Stimulated activated CD8-positive, alpha-beta memory T cell treated with anti-CD3 and anti-CD28 coated beads, Interleukin-4, amount 100 ng/mL, for 48 hours (primary cell): ENCODE results near the gene NPEPL1.
A peak's percentile ranks its signal among the peaks of the same experiment; 100 is the strongest.

ENCODE experiments used
- DNase-seq: peaks from one replicate; pipeline ENCODE4 v3.0.0-alpha.2; 2020

NPEPL1 gene

DNA sequence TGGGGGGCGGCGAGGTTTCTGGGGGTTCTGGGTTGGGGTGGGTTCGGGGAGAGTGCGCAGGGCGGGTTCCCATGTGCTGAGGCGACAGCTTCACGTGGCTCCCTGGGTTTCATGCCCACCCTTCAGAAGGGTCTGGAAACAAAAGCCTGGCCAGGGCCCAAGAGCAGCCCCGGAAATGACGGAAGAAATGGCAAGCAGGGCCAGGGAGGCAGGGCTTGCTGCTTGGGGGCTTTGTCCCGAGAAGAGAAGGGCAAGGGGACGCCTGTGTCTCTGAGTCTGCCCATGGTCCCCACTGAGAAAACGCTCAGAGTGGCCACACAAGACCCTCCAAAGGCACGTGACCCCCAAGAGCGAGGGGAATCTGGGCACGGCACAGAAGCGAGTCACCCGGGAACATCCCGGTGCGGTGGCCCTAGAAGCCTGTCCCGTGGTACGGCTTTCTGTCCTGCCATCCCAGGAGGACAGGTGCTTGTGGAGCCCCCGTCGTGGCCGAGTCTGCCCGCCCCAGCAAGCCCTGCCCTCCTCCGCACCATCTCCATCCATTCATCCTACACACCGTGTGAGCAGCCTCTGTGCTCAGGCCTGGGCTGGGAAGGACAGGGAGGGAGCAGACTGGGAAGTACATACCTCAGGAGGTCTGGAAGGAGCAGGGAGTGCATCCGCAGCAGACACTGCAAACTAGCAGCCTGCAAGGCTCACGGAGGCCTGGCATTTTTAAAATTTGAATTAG lies 9.0 kb downstream of the NPEPL1 start:
- no peak for DNase-seq

DNA sequence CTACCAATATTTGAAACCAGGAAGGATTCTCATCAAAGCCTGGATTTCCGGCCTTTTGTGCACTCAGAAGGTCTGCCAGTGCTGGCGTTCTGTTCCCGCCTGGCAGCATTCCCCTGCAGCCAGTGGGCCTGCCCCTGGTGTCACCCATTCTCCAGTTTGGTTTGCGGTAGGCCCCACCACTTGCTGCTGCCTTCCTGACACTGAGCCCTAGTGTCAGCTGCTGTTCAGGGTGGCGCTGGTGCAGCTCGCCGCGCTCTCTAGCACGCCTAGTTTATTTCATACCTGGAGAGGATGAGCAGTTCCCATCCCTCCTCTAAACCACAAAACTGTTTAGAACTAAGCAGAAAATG lies 9.5 kb downstream of the NPEPL1 start:
- no peak for DNase-seq

DNA sequence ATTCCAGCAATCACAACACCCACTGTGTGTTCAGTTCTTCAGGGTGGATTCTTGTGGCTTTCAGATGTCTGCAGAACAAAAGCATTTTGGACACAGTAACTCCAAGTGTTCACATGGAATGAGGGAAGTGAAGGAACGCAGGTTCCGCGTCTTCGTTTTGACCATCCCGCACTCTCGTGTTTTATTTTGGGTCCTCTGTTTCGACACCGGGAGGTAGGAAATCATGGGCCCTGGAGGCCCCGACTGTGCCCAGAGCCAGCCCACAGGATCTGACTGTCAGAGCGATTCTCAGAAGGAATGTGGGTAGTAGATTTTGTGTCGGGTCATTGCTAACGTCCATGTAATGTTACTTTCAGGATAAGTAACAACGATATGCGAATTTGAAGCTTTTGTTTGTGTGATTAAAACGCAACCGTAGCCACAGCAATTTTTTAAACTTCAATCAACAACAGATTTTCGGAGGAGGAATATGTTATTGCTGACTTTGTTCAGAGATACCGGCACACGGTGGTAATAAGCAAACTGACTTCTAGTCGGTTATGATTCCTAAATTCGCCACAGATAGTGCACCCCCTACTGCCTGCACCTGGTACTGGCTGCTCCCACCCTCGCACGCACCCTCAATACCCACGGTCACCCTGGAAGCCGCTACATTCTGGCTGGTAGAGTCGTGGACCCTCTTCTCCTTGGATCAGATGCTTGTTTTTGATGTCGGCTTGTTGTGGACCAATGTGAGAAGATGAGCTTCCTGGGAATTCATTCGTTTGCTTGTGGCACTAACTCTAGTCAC lies 10.5 kb downstream of the NPEPL1 start:
- peak; percentile 35 for DNase-seq

DNA sequence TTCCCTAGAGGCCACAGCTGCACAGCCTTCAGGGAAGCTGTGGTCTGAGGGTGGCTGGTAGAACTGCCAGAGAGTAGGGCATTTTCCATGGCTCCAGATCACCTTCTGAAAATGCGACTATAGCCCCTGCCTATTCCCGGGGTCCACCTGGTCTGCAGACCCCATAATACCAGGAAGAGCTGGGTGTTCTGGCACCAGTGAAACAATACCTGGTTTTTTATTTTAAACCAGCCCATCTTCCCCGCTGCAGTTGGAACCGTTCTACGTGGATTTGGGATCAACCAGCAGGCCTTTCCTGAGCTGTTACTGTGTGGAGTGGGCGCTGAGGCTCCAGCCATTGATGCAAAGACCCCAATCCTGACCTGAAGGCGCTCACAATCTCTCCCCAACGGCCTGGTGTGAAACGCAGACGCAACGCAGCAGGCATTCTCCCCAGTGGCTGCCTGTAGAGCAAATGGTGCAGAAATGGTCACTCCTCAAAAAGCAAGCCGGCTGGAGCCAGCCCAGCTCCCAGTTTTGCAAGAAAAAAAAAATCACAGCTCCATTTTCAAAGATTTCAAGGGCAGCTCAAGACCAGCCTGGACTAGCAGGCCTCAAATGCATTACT lies 11.3 kb downstream of the NPEPL1 start:
- peak; percentile 17 for DNase-seq

- peak; percentile 18 for DNase-seq
Measured at GRCh38 chr20:58705208-58705926, 12.8 kb downstream of the NPEPL1 start.

DNA sequence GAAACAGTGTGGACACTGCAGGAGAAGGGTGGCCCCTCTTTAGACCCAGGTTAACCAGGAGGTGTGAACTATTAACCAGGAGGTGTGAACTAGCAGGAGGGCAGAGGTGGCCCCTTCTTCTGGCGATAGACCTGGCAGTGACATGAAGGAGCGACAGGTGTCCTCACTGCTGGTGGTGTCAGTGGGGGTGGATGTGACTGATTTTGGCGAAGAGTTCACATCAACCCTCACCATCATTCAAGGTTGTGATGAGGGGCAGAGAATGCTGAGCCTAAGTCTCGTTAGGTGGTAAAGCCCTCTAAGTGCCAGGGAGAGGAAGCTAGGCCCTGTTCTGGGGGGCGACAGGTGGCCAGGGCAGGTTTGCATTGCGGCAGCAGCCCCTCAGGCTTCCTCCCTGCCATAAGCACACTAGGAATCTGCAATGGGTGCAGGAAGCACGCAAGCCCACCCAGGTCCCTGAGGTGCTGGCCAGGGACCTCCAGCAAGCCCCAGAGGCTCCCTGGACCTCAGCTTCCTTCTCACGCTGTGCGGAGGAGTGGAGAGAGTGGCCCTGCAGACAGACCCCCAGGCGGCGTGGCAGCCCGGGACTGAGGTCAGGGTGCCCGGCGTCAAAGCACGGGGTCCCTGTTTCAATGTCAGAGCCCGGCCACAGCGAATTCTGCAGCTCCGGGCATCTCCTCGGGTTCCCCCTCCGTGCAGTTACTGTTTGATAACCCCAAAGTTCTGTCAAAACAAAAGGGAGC lies 13.7 kb downstream of the NPEPL1 start:
- peak; percentile 12 for DNase-seq

- no peak for DNase-seq
Measured at GRCh38 chr20:58706975-58707681, 14.5 kb downstream of the NPEPL1 start.

GRCh38 chr20:58707770-58708169 lies 15.2 kb downstream of the NPEPL1 start:
- DNase-seq, result peak; percentile 13

DNA sequence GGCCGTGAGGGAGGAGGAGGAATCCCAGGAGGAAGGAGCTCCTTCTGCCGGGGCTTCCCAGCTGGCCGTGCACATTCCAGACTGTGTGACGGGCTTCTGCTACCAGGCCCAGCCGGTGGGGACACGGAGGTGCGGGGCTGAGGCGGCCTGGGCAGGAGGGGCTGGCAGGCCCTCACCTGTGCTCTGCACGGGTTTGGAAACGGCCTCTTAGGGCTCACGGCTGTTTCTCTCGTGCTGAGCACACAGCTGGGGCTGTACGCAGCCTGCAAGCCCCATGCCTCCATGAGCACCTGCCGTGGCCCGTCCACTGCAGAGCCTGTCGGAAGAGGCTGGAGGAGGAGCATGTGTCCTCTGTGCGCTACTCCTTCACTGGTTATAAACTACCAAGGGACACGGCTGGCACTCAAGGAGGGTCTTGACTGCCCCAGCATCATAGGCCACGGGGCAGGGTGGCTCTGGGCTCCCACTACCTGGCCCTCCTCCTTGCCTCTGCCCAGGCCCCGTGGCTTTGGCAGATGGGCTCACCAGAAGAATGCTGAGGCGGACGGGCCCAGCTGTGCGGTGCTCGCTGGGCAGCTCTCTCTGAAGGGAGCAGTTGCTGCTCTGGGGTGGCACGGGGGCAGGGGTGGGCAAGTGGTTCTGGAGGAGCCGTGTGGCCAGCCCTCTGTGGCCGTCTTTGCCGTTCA lies 15.8 kb downstream of the NPEPL1 start:
- no peak for DNase-seq

- DNase-seq, result peak; percentile 16
Measured at GRCh38 chr20:58709013-58709702, 16.6 kb downstream of the NPEPL1 start.

DNA sequence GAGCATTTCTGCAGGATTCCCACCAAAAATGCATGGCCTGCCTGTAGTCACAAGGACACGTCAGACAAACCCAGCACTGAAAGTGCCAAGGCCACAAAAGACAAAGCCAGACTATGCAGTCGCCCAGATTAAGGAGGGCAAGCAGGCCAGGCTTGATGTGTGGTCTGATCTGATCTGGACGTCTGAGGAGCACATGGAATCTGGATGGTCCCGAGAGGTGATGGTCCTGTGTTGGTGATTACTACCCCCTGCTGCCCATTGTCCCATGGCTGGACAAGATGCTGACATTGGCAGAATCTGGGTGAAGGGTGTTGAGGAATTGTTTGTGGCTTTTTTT lies 17.1 kb downstream of the NPEPL1 start:
- no peak for DNase-seq

GRCh38 chr20:58710481-58711265 lies 18.1 kb downstream of the NPEPL1 start:
- DNase-seq, result peak; percentile 18

- DNase-seq, result peak; percentile 17
Measured at GRCh38 chr20:58711266-58712051, 18.9 kb downstream of the NPEPL1 start.

DNA sequence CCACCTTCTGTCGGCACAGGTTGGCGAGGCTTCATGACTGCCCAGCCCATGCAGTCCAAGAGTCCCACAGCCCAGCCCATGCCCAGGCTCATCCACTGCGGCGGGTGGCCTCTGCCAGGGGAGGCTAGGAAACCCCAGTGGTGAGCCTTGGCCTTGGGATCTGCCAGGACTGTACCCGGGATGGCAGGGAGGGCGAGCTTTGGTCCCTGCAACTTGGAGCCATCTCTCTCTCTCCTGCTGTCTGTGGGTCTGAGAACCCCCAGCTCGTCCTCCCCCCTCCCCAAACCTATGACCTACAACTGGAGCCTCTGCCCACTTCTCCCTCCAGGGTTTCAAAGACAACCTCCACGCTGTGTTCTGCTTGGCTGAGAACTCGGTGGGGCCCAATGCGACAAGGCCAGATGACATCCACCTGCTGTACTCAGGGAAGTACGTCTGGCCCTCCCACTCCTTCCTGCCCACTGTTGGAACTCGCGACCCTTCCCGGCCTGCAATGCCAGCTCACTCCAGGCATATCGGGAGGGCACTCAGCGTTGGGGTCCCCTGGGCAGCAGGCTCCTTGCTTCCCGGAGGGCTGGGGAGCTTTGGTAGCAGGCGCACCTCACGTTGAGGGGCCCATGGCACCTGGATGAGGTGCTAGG lies 19.7 kb downstream of the NPEPL1 start:
- peak; percentile 17 for DNase-seq

GRCh38 chr20:58712806-58713731 lies 20.5 kb downstream of the NPEPL1 start:
- no peak for DNase-seq

GRCh38 chr20:58713801-58714339 lies 21.3 kb downstream of the NPEPL1 start:
- peak; percentile 16 for DNase-seq

DNA sequence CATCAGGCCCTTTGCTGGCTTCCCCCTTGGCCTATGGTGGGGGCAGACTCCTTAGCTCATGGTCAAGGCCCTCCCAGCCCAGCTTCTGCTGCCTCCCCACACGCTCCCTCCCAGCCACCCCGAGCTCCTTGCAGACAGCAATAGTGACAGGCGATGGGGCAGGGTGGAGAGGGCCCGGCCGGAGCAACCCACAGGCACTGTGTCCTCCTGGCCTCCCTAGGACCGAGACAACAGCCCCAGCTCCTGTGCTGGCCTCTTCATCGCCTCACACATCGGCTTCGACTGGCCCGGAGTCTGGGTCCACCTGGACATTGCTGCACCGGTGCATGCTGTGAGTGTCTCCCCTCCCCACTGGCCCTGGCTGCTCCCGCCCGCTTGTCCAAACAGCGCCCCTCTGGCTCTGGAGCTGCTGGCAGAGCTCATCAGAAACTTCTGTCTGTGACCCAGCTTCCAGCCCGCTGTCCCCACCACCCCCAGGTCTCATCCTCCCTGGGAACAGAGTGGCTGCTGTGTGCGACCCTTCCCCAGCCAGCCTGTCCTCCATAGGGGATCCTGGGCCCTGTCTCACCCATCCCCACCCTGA lies 21.8 kb downstream of the NPEPL1 start:
- DNase-seq, result no peak
